Liver (tissue), 9 donors: ENCODE results near the gene CORO7. TPM values are rescaled to one million over a fixed set of nuclear protein-coding genes. Genes with fewer than 3 reads are reported as not detected.

ENCODE experiments used
- DNase-seq: peaks from one replicate; pipeline ENCODE4 v3.0.0-alpha.2; 2017; ENCODE audit warnings: low spot score
- H3K27ac ChIP-seq, 2 donors: one replicate each; pipeline ENCODE4 v1.7.0; 2013; ENCODE audit warnings: inconsistent platforms in 2 of 2, low read length in 2 of 2, control low read depth in 1 of 2, low read depth in 1 of 2, mild to moderate bottlenecking in 1 of 2
- H3K27me3 ChIP-seq, 4 donors: one replicate each; pipeline versions ENCODE4 v1.6.1 to v1.7.0; 2013; ENCODE audit warnings: low read length in 3 of 4, inconsistent platforms in 1 of 4, mild to moderate bottlenecking in 1 of 4, moderate library complexity in 1 of 4; ENCODE audit not compliant: control insufficient read depth in 4 of 4, insufficient read depth in 4 of 4
- H3K36me3 ChIP-seq, 4 donors: one replicate each; pipeline versions ENCODE4 v1.6.1 to v1.7.0; 2013; ENCODE audit warnings: low read length in 3 of 4, mild to moderate bottlenecking in 3 of 4, low read depth in 1 of 4, moderate library complexity in 1 of 4; ENCODE audit not compliant: control insufficient read depth in 4 of 4, insufficient read depth in 3 of 4
- H3K4me1 ChIP-seq, 4 donors: one replicate each; pipeline versions ENCODE4 v1.6.1 to v1.7.0; 2013; ENCODE audit warnings: low read length in 3 of 4, mild to moderate bottlenecking in 3 of 4, moderate library complexity in 1 of 4; ENCODE audit not compliant: control insufficient read depth in 4 of 4, insufficient read depth in 4 of 4
- H3K4me3 ChIP-seq, 3 donors: one replicate each; pipeline versions ENCODE4 v1.6.1 to v1.7.0; 2013; ENCODE audit warnings: low read length in 3 of 3, control low read depth in 1 of 3, low read depth in 1 of 3, mild to moderate bottlenecking in 1 of 3
- H3K9ac ChIP-seq, 2 donors: one replicate each; pipeline ENCODE4 v1.7.0; 2013; ENCODE audit warnings: low read length in 2 of 2, mild to moderate bottlenecking in 2 of 2, moderate library complexity in 2 of 2, control low read depth in 1 of 2, low read depth in 1 of 2
- H3K9me3 ChIP-seq, 4 donors: one replicate each; pipeline versions ENCODE4 v1.6.1 to v1.7.0; 2013; ENCODE audit warnings: low read length in 3 of 4; ENCODE audit not compliant: control insufficient read depth in 4 of 4
- ATF3 ChIP-seq: IDR thresholded peaks from 2 replicates; pipeline ENCODE4 v1.6.1; 2016; ENCODE audit warnings: antibody characterized with exemption
- CTCF ChIP-seq: fragments of 150-350 bp; IDR thresholded peaks from 2 replicates; pipeline ENCODE4 v1.5.1; 2017; ENCODE audit warnings: improper control_type of control experiment, low read depth, low read length; ENCODE audit not compliant: missing input control
- EGR1 ChIP-seq, 2 donors: IDR thresholded peaks; 2 replicates each; pipeline ENCODE4 v1.6.1; 2016 to 2018; ENCODE audit warnings: antibody characterized with exemption in 2 of 2, low read depth in 2 of 2
- FOXA2 ChIP-seq: IDR thresholded peaks from 2 replicates; pipeline ENCODE4 v1.6.1; 2016; ENCODE audit warnings: antibody characterized with exemption
- GABPA ChIP-seq, 2 donors: IDR thresholded peaks in 1 of 2; conservative IDR thresholded peaks in 1 of 2; 2 replicates each; pipeline ENCODE4 v1.6.1; 2016; ENCODE audit warnings: antibody characterized with exemption in 2 of 2, mild to moderate bottlenecking in 1 of 2, moderate library complexity in 1 of 2
- HNF4A ChIP-seq, 2 donors: conservative IDR thresholded peaks; 2 replicates each; pipeline ENCODE4 v1.6.1; 2016; ENCODE audit warnings: antibody characterized with exemption in 2 of 2, mild to moderate bottlenecking in 2 of 2
- HNF4G ChIP-seq: IDR thresholded peaks from 2 replicates; pipeline ENCODE4 v1.6.1; 2016; ENCODE audit warnings: antibody characterized with exemption
- MAX ChIP-seq: IDR thresholded peaks from 2 replicates; pipeline ENCODE4 v1.6.1; 2016; ENCODE audit warnings: antibody characterized with exemption
- NR2F2 ChIP-seq: IDR thresholded peaks from 2 replicates; pipeline ENCODE4 v1.6.1; 2016; ENCODE audit warnings: antibody characterized with exemption
- RAD21 ChIP-seq, 2 donors: IDR thresholded peaks; 2 replicates each; pipeline ENCODE4 v1.6.1; 2016; ENCODE audit warnings: antibody characterized with exemption in 2 of 2, mild to moderate bottlenecking in 2 of 2
- REST ChIP-seq: IDR thresholded peaks from 2 replicates; pipeline ENCODE4 v1.6.1; 2016; ENCODE audit warnings: antibody characterized with exemption, mild to moderate bottlenecking
- SP1 ChIP-seq: IDR thresholded peaks from 2 replicates; pipeline ENCODE4 v1.6.1; 2018; ENCODE audit warnings: antibody characterized with exemption, mild to moderate bottlenecking
- TAF1 ChIP-seq: conservative IDR thresholded peaks from 2 replicates; pipeline ENCODE4 v1.6.1; 2016; ENCODE audit warnings: antibody characterized with exemption, mild to moderate bottlenecking
- WGBS: extraction: QIAGEN DNeasy Blood & Tissue Kit; methylation state at CpG from one replicate; pipeline ENCODE4 v1.1.7; 2013; 5-methylcytosine and 5-hydroxymethylcytosine counted together
- polyA plus RNA-seq, 2 donors: library from polyadenylated mRNA; stranded (reverse) in 1 of 2; unstranded in 1 of 2; fragments of 200-250 nt in 1 of 2; fragments of >200 nt in 1 of 2; fragmentation: Nextera tagmentation in 1 of 2; extraction: Ambion mirVana in 1 of 2; gene quantifications; one replicate each; pipeline versions ENCODE4 v1.2.1 to v1.2.3, GENCODE V29; 2013 to 2015
- total RNA-seq, 2 donors: library from RNA; depleted of rRNA; stranded (reverse); fragments of >200 nt; gene quantifications; one replicate each; pipeline ENCODE4 v1.2.3, GENCODE V29; 2014
- donor health status: healthy.
- donor health status: healthy.
- donor health status: healthy.
- donor health status: healthy.
- donor health status: healthy.

The CORO7 gene
- total and polyA plus RNA-seq, 4 donors: 7.3 to 21.5 (median 13.0) TPM

GRCh38 chr16:4323845-4324488 is 92.4 kb downstream of the CORO7 start:
- 43% methylated on average over 12 of the region's 12 CpGs for WGBS
- Histone ChIP-seq H3K4me1 (peaks cover 5 to 45% (median 15%) of the 10 kb centered on the region in 4 donors), H3K4me3 (no peak overlapping the region), H3K9ac (no peak overlapping the region), H3K36me3 (no peaks in the 10 kb centered on the region), H3K9me3 (no peaks in the 10 kb centered on the region), H3K27me3 (no peaks in the 10 kb centered on the region), H3K27ac (peak overlapping the region; percentile 13 to 43)
- no peak for DNase-seq
- TF ChIP-seq HNF4A (conservative IDR thresholded peaks at IDR 0.05) (no peak), CTCF (no peak), TAF1 (no peak), NR2F2 (peak; percentile 26), GABPA (IDR thresholded peaks at IDR 0.05 in 1 of 2, conservative IDR thresholded peaks at IDR 0.05 in 1 of 2) (no peak)

- no peak for DNase-seq
- no peak overlapping the region for H3K4me3 ChIP-seq
- H3K4me1 ChIP-seq: peaks cover 0 to 38% (median 9%) of the 10 kb centered on the region in 4 donors
- no peak for TF ChIP-seq NR2F2
- TF ChIP-seq SP1: no peak
- TF ChIP-seq HNF4A (conservative IDR thresholded peaks at IDR 0.05): no peak
- no peak for TF ChIP-seq ATF3
- 80% methylated on average over 21 of the region's 21 CpGs for WGBS
- H3K9ac ChIP-seq: no peak overlapping the region
- no peaks in the 10 kb centered on the region for H3K9me3 ChIP-seq
- H3K27me3 ChIP-seq: no peaks in the 10 kb centered on the region
- no peaks in the 10 kb centered on the region for H3K36me3 ChIP-seq
- H3K27ac ChIP-seq: peak overlapping the region; percentile 13 to 43
Measured at GRCh38 chr16:4323071-4323844, 93.1 kb downstream of the CORO7 start.

GRCh38 chr16:4322121-4323052 is 94.0 kb downstream of the CORO7 start:
- Histone ChIP-seq H3K9me3 (no peaks in the 10 kb centered on the region), H3K4me3 (no peak overlapping the region), H3K27ac (peak overlapping the region in 1 of 2 donors; percentile 43), H3K27me3 (no peaks in the 10 kb centered on the region), H3K4me1 (peaks cover 3 to 40% (median 11%) of the 10 kb centered on the region in 4 donors), H3K9ac (no peak overlapping the region), H3K36me3 (no peaks in the 10 kb centered on the region)
- no peak for DNase-seq
- 89% methylated on average over 30 of the region's 30 CpGs for WGBS
- no peak for TF ChIP-seq GABPA (IDR thresholded peaks at IDR 0.05 in 1 of 2, conservative IDR thresholded peaks at IDR 0.05 in 1 of 2)
- no peak for TF ChIP-seq RAD21 (IDR thresholded peaks at IDR 0.05)
- no peak for TF ChIP-seq CTCF
- TF ChIP-seq TAF1: no peak
- no peak for TF ChIP-seq EGR1 (IDR thresholded peaks at IDR 0.05; ENCODE audit: low read depth in 2 of 2)
- TF ChIP-seq HNF4G: no peak
- no peak for TF ChIP-seq REST
- no peak for TF ChIP-seq NR2F2
- TF ChIP-seq MAX: no peak
- TF ChIP-seq FOXA2: no peak
- TF ChIP-seq ATF3: no peak
